ENCODE results near the gene OR4F6. TPM values are rescaled to one million over a fixed set of nuclear protein-coding genes. Genes with fewer than 3 reads are reported as not detected.
"Not testable (repeated sequence)": the region's sequence is repeated elsewhere in the genome, so short reads cannot be mapped to it uniquely, and the experiment has no call there.

OR4F6 gene
- total RNA-seq, 2 experiments from 2014 or later = not detected

DNA sequence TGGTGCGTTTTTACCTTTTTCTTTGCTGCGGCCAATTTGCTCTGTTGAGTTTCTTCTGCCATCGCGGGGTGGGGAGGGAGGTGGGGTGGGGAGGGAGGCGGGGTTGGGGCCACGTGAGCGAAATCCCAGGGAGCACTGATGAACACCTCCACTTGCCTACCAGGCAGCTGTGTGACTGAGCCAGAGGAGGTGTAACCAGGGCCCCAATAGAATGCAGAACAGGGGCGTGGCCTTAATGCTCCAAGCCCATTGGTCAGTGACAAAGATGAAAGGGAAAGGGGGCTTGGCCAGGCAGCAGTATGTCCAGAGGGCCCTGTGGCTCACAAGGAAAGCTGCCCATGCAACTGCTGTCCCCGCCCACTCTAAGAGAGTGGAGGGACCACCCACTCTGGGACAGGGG, 21.4 kb upstream of the OR4F6 start:
- ATAC-seq (ENCODE audit: poor library complexity) = no peak
- no peak for TF ChIP-seq CTCF (IDR thresholded peaks at IDR 0.05)
- H3K36me3 ChIP-seq (ENCODE audit: insufficient read depth, low read length) = no peaks in the 10 kb centered on the region
- peaks cover 0 to 2% of the 10 kb centered on the region in 2 experiments for H3K27me3 ChIP-seq (ENCODE audit: control insufficient read depth in 1 of 2, insufficient read depth in 2 of 2, low read length in 2 of 2)
- H3K27me3 Mint-ChIP-seq = peaks cover 38% of the 10 kb centered on the region
- no peak for DNase-seq
- H3K36me3 Mint-ChIP-seq (ENCODE audit: low read depth) = no peaks in the 10 kb centered on the region
- ChIA-PET POLR2A (no interaction called here), CTCF (no interaction called here)
- intact Hi-C loops (cut with DNase I, micrococcal nuclease) = no loop called here
- no peak overlapping the region for H3K4me3 ChIP-seq (ENCODE audit: low read length)
- H3K27ac ChIP-seq (ENCODE audit: low read depth in 1 of 2, low read length in 2 of 2) = no peak overlapping the region
- no peaks in the 10 kb centered on the region for H3K4me1 ChIP-seq (ENCODE audit: insufficient read depth, low read length)
- H3K27ac Mint-ChIP-seq = no peak overlapping the region
- no peaks in the 10 kb centered on the region for H3K4me1 Mint-ChIP-seq (ENCODE audit: low read depth)
- no peaks in the 10 kb centered on the region for H3K9me3 ChIP-seq (ENCODE audit: control insufficient read depth in 1 of 2, insufficient read depth in 1 of 2, low read length in 2 of 2)
- no peak overlapping the region for H3K4me3 Mint-ChIP-seq
- H3K9me3 Mint-ChIP-seq = no peaks in the 10 kb centered on the region

DNA sequence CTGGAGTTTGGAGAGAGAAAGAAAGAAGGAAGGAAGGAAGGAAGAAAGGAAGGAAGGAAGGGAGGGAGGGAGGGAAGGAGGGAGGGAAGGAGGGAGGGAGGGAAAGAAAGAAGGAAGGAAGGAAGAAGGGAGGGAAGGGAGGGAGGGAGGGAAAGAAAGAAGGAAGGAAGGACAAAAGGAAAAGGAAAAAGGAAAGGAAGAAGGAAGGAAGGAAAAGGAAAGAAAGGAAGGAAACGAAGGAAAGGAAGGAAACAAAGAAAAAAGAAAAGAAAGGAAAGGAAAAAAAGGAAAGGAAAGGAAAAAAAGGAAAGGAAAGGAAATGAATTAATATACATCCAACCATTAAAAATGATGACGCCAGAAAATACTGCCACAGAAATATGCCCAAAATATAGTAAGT, 18.7 kb upstream of the OR4F6 start:
- Mint-ChIP-seq H3K4me3 (no peak overlapping the region), H3K27ac (no peak overlapping the region), H3K36me3 (ENCODE audit: low read depth) (no peaks in the 10 kb centered on the region), H3K9me3 (no peaks in the 10 kb centered on the region), H3K27me3 (peaks cover 27% of the 10 kb centered on the region), H3K4me1 (ENCODE audit: low read depth) (no peaks in the 10 kb centered on the region)
- no peak overlapping the region for H3K27ac ChIP-seq (ENCODE audit: low read depth in 1 of 2, low read length in 2 of 2)
- H3K27me3 ChIP-seq (ENCODE audit: control insufficient read depth in 1 of 2, insufficient read depth in 2 of 2, low read length in 2 of 2) = peaks cover 0 to 2% of the 10 kb centered on the region in 2 experiments
- ChIA-PET CTCF (no interaction called here), POLR2A (no interaction called here)
- no peaks in the 10 kb centered on the region for H3K36me3 ChIP-seq (ENCODE audit: insufficient read depth, low read length)
- no peak for ATAC-seq (ENCODE audit: poor library complexity)
- H3K9me3 ChIP-seq (ENCODE audit: control insufficient read depth in 1 of 2, insufficient read depth in 1 of 2, low read length in 2 of 2) = no peaks in the 10 kb centered on the region
- no peak overlapping the region for H3K4me3 ChIP-seq (ENCODE audit: low read length)
- DNase-seq = no peak
- TF ChIP-seq CTCF (IDR thresholded peaks at IDR 0.05) = no peak
- H3K4me1 ChIP-seq (ENCODE audit: insufficient read depth, low read length) = no peaks in the 10 kb centered on the region
- intact Hi-C loops (cut with DNase I, micrococcal nuclease) = no loop called here

DNA sequence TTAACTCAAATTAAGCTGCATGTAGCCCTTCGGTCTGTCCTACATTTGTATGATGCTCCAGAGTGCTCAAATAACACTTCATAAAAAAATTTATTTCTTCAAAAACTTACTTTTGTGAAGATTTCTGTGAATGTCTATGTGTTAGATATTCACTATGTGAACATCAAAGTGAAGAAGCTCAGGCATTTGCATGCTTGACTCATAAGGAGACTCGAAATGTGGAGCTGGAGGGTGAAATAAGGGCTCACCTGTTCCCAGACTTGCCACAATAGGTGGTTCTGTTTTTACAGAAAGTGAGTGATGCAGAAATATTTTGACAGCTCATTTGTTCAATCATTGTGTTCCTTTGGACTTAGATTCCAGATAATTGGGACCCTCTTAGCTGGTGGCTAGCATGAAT, 16.9 kb upstream of the OR4F6 start:
- DNase-seq; H3K36me3 Mint-ChIP-seq (ENCODE audit: low read depth); H3K9me3 Mint-ChIP-seq; H3K27ac ChIP-seq (ENCODE audit: low read depth in 1 of 2, low read length in 2 of 2); H3K36me3 ChIP-seq (ENCODE audit: insufficient read depth, low read length); H3K27ac Mint-ChIP-seq; CTCF ChIA-PET; H3K27me3 ChIP-seq (ENCODE audit: control insufficient read depth in 1 of 2, insufficient read depth in 2 of 2, low read length in 2 of 2); intact Hi-C loops (cut with DNase I, micrococcal nuclease); POLR2A ChIA-PET; ATAC-seq (ENCODE audit: poor library complexity); H3K9me3 ChIP-seq (ENCODE audit: control insufficient read depth in 1 of 2, insufficient read depth in 1 of 2, low read length in 2 of 2); H3K4me1 Mint-ChIP-seq (ENCODE audit: low read depth); H3K4me1 ChIP-seq (ENCODE audit: insufficient read depth, low read length); H3K4me3 ChIP-seq (ENCODE audit: low read length); H3K4me3 Mint-ChIP-seq: not testable (repeated sequence)
- H3K27me3 Mint-ChIP-seq = peaks cover 19% of the 10 kb centered on the region

GRCh38 chr15:101788001-101788400, 15.3 kb upstream of the OR4F6 start:
- not testable (repeated sequence) for H3K27me3 ChIP-seq (ENCODE audit: control insufficient read depth in 1 of 2, insufficient read depth in 2 of 2, low read length in 2 of 2); H3K27ac Mint-ChIP-seq

DNA sequence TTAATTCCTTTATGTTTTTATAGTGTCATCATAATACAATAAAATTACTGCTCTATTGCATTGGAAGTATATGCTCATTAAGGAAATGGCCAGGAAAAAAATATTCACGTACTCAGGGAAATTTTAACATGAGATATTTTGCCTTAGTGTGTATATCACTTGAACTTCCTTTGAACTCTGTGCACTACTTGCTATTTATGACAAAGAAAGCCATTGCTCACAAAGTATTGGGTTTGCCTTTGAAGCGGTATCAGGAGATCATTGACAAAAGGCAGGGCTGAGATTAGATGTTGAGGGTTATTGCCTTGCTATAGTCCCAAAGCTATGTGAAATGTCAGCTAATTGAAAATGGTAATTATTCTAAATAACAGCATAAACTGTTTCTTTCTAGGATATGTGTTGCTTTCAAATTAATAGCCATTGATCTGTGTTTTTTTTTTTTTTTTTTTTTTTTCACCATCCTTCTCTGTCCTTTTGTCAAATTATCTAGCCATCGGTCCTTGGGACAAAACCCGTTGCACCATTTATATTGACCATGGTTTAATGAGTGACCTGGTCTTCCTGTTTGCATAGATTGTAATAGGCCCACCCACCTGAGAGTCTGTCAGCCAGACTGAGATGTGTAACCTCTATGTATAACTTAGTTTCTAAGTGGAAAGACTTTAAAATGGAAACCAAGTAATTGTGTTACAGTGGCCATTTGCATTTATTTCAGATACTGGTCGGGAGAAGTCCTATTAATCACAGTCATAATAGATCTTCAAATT, 14.6 kb upstream of the OR4F6 start:
- H3K27ac Mint-ChIP-seq; H3K4me3 ChIP-seq (ENCODE audit: low read length); H3K4me3 Mint-ChIP-seq; H3K36me3 ChIP-seq (ENCODE audit: insufficient read depth, low read length); H3K27me3 ChIP-seq (ENCODE audit: control insufficient read depth in 1 of 2, insufficient read depth in 2 of 2, low read length in 2 of 2); H3K4me1 ChIP-seq (ENCODE audit: insufficient read depth, low read length); H3K36me3 Mint-ChIP-seq (ENCODE audit: low read depth); DNase-seq; H3K27ac ChIP-seq (ENCODE audit: low read depth in 1 of 2, low read length in 2 of 2); H3K9me3 ChIP-seq (ENCODE audit: control insufficient read depth in 1 of 2, insufficient read depth in 1 of 2, low read length in 2 of 2); CTCF ChIA-PET; H3K9me3 Mint-ChIP-seq; POLR2A ChIA-PET; H3K4me1 Mint-ChIP-seq (ENCODE audit: low read depth); intact Hi-C loops (cut with DNase I, micrococcal nuclease); ATAC-seq (ENCODE audit: poor library complexity): not testable (repeated sequence)
- H3K27me3 Mint-ChIP-seq = peaks cover 17% of the 10 kb centered on the region

More at GRCh38 chr15:101788001-101788400, 15.3 kb upstream of the OR4F6 start:
- H3K4me3 Mint-ChIP-seq; H3K36me3 Mint-ChIP-seq (ENCODE audit: low read depth); CTCF ChIA-PET; POLR2A ChIA-PET; DNase-seq; H3K36me3 ChIP-seq (ENCODE audit: insufficient read depth, low read length); intact Hi-C loops (cut with DNase I, micrococcal nuclease); H3K4me1 ChIP-seq (ENCODE audit: insufficient read depth, low read length); H3K4me3 ChIP-seq (ENCODE audit: low read length); H3K27ac ChIP-seq (ENCODE audit: low read depth in 1 of 2, low read length in 2 of 2); ATAC-seq (ENCODE audit: poor library complexity); H3K4me1 Mint-ChIP-seq (ENCODE audit: low read depth); H3K9me3 Mint-ChIP-seq; H3K9me3 ChIP-seq (ENCODE audit: control insufficient read depth in 1 of 2, insufficient read depth in 1 of 2, low read length in 2 of 2): not testable (repeated sequence)
- H3K27me3 Mint-ChIP-seq = peaks cover 19% of the 10 kb centered on the region

DNA sequence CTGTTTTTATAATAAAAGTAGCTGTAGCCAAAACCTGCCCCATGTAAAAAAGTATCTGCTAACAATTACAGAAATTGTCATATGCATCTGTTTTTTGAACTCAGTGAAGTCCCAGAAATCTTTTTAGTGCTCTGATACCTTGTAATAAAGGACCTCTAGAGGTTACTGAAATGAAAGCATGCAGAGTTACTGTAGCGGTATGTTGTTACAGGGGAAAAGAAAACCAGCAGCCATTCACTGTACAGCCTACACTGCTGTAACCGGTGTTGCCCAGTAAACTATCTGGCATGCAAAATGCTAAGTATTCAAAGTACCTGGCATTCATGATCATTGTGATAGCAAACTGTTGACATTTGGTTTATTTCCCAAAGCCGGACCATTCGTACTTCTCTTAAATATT, 12.6 kb upstream of the OR4F6 start:
- peaks cover 18% of the 10 kb centered on the region for H3K27me3 Mint-ChIP-seq
- H3K27me3 ChIP-seq (ENCODE audit: control insufficient read depth in 1 of 2, insufficient read depth in 2 of 2, low read length in 2 of 2); H3K4me1 ChIP-seq (ENCODE audit: insufficient read depth, low read length); H3K4me3 Mint-ChIP-seq; H3K4me3 ChIP-seq (ENCODE audit: low read length); H3K4me1 Mint-ChIP-seq (ENCODE audit: low read depth); H3K9me3 Mint-ChIP-seq; H3K36me3 ChIP-seq (ENCODE audit: insufficient read depth, low read length); intact Hi-C loops (cut with DNase I, micrococcal nuclease); H3K27ac Mint-ChIP-seq; ATAC-seq (ENCODE audit: poor library complexity); POLR2A ChIA-PET; H3K9me3 ChIP-seq (ENCODE audit: control insufficient read depth in 1 of 2, insufficient read depth in 1 of 2, low read length in 2 of 2); DNase-seq; H3K36me3 Mint-ChIP-seq (ENCODE audit: low read depth); H3K27ac ChIP-seq (ENCODE audit: low read depth in 1 of 2, low read length in 2 of 2): not testable (repeated sequence)
- CTCF ChIA-PET = interaction anchor here (0.6 kb wide), 1 partner anchor 47 kb away, joined by 3 read pairs; no protein-coding TSS in a partner anchor
